ENCODE measurements around the gene OSCAR.

Gene OSCAR

GRCh38 chr19:54094426-54095000 lies 6.1 kb downstream of the OSCAR start:
- no peak for DNase-seq (ENCODE audit: low read depth)

GRCh38 chr19:54084410-54084809 lies 16.2 kb downstream of the OSCAR start:
- DNase-seq (ENCODE audit: low read depth) = no peak

- no peak for DNase-seq (ENCODE audit: low read depth)
These were observed 19.6 kb downstream of the OSCAR start, which contains the start of gene TARM1 for GRCh38 chr19:54081032-54081431. Gene TARM1 (minus strand): TSS chr19:54081365. CDS start chr19:54081340, 25 bp downstream.

- DNase-seq (ENCODE audit: low read depth) = no peak
These were observed 23.3 kb downstream of the OSCAR start for GRCh38 chr19:54077334-54077733.

GRCh38 chr19:54074851-54075250 lies 25.8 kb downstream of the OSCAR start:
- no peak for DNase-seq (ENCODE audit: low read depth)

- DNase-seq (ENCODE audit: low read depth) = no peak
These were observed 26.8 kb downstream of the OSCAR start for GRCh38 chr19:54073829-54074228.

GRCh38 chr19:54069470-54069869 lies 31.1 kb downstream of the OSCAR start:
- no peak for DNase-seq (ENCODE audit: low read depth)

GRCh38 chr19:54063350-54064116 lies 37.1 kb downstream of the OSCAR start, which contains the start of gene VSTM1:
Gene VSTM1 (minus strand): TSS chr19:54063897. CDS start chr19:54063777, 120 bp downstream.
- no peak for DNase-seq (ENCODE audit: low read depth)

GRCh38 chr19:54062643-54063042 lies 38.0 kb downstream of the OSCAR start:
- no peak for DNase-seq (ENCODE audit: low read depth)

GRCh38 chr19:54047616-54048015 lies 53.0 kb downstream of the OSCAR start:
- DNase-seq (ENCODE audit: low read depth) = no peak

- no peak for DNase-seq (ENCODE audit: low read depth)
These were observed 54.8 kb downstream of the OSCAR start for GRCh38 chr19:54045771-54046170.

All from stimulated activated CD8-positive, alpha-beta memory T cell treated with anti-CD3 and anti-CD28 coated beads, Interleukin-12 subunit alpha, Interleukin-12 subunit beta, amount 100 ng/mL, for 4 hours (primary cell).